Stimulated activated CD8-positive, alpha-beta memory T cell treated with anti-CD3 and anti-CD28 coated beads, Interleukin-15, amount 100 ng/mL, for 48 hours (primary cell): Measurements from ENCODE around the gene EEIG1.

Experiments used
- DNase-seq, 2 donors: peaks; one replicate each; pipeline ENCODE4 v3.0.0-alpha.2; 2020; ENCODE audit warnings: low read depth in 2 of 2

Gene EEIG1

DNA sequence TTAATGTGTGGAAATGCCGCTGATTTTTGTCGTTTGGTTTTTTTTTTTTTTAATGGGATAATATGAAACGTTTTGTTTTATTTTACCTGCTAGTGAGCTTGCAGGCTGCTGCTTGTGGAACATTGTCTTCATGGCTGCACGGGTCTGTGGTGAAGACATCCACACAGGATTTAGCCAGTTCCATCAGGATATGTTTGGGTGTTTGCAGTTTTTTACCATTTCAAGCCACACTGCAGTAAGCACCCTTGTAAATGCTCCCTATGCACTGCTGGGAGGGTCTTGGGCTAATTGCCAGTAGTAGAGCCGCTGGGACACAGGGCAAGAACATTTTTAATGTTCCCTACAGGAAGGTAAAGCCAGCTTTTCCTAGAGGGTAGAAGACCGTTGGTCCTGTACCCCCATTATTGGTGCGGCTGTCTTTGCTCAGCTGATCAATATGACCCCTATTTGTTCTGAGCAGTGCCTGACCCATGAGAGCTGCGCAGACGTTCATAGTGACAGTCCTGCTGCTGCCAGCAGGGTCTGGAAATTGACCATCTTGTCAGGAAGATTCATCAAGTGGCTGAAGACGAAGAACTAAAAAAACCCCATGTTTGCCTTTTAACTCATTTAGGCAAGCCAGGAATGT is 20.5 kb upstream of the EEIG1 start:
- no peak for DNase-seq

DNA sequence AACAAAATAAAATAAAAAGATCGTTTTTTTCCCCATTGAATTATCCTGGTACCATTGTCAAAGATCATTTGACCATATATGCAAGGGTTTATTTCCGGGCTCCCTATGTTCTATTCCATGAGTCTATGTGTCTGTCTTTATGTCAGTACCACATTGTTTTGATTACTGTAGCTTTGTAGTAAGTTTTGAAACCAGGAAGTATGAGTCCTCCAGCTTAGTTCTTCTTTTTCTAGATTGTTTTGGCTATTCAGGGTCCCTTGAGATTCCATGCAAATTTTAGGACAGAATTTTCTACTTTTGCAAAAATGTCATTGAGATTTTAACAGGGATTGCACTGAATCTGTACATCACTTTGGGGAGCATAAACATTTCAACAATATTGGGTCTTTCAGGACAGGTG is 18.7 kb upstream of the EEIG1 start:
- DNase-seq, result no peak

DNA sequence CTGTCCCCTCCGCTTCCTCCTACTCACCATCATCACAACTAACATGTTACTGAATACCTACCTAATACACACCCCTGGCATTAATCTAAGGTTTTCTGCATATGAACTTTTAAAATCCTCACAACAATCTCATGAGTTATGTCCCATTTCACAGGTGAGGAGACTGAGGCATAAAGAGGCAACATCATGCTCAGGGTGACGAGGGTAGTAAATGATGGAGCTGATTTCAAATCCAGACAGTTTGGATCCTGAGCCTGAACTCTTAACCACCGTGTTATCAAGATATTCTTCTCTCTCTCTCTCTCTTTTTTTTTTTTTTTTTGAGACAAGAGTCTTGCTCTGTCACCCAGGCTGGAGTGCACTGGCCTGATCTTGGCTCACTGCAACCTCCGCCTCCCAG is 12.9 kb upstream of the EEIG1 start:
- no peak for DNase-seq

DNA sequence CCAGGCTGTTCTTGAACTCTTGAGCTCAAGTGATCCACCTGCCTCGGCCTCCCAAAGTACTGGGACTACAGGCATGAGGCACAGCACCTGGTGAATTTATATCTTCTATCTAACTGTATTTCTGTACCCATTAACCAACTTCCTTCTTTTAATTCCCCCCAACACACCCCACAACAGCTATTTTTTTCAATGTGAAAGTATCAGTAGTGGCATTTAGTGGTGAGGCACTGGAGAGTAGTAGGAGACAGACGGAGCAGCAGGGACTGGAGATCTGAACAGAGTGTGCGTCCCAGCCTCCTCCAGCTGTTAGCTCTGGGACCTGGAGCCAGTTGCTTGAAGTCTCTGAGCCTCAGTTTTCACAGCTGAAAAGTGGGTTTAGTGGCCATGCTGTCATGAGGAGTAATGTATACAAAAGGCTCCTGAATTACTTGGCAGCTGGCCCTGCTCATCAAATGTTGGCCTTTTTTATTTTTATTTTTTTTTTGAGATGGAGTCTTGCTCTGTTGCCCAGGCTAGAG is 11.0 kb upstream of the EEIG1 start:
- no peak for DNase-seq

DNA sequence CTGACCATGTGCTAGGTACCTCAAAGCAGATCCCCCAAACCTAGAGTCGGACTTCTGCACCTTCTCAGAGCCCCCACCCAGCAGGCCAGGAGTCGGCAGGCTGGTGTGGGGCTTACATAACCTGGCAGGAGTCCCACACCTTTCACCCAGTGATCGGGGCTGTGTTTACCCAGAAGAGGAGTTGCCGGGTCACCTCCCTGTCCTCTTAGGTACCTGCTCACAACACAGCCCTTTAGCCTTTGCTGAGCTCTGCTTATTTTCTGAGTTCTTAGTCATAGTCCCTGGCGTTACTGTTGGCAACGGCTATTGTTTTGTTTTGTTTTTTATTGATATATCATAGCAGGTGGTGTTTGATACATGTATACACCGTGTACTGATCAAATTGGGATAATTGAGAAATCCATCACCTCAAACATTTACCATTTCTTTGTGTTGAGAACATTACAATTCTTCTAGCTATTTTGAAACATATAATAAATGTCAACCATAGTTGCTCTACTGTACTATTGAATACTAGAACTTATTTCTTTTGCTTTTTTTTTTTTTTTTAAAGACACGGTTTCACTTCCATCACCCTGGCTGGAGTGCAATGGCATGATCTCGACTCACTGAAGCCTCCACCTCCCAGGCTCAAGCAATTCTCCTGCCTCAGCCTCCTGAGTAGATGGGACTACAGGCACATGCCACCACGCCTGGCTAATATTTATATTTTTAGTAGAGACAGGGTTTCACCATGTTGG is 10.4 kb upstream of the EEIG1 start:
- DNase-seq, result no peak

DNA sequence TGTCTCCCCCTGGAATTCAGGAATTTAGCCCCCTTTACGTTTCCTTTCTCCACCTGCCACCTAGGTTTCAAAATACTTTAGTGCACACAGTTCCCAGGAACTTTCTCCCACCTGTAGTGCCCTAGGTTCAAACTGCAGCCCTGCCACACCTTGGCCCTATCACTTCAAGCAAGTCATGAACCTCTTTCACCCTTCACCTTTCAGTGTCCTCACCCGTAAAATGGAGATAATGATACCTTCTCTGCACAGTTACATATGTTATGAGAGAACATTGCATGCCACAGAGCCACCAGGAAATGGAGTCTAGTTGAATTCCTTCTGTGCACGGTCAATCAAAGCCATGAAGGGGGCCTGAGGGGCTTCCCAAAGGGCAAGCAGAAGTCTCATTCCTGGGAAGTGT is 9.8 kb upstream of the EEIG1 start:
- DNase-seq, result no peak

DNA sequence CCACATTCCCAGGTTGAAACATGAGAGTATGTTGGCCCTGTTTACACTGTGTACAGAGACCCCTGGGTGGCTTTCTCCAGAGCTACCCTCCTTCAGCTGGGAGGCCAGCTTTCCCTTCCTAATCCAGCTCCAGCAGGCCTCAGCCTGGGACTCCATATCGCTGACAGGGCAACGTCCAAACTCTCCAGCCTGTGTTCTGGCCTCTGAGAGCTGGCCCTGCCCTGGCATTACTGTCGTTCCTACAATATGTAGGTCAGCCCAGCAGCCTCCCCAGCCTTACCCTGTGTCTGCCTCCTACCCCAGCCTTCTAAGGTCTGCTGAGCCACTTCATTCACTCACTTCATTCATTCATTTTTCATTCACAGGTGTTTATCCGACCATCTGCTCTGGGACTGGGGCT is 8.3 kb upstream of the EEIG1 start:
- DNase-seq, result no peak

DNA sequence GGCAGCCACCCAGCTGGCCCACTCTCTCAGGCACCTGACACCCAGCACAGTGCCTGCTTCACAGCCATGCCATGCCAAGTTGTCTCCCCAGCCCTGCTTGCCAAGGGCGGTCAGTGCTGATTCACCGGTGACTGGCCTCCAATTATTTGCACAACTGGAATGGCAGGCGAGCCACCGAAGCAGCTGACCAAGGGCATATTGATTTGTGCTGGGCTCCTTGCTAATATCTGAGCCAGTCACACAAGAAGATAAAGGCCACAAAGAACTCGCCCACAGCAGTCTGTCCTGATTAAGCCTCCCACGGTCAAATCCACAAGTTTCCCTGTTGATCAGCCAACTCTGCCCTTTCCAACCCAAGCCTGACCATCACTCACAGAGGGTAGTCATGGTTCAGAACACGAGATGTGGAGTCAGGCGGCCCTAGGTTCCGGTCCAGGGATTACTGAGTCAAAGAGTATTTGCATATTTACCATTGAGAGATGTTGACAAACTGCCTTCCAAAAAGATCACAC is 6.4 kb upstream of the EEIG1 start:
- no peak for DNase-seq

DNA sequence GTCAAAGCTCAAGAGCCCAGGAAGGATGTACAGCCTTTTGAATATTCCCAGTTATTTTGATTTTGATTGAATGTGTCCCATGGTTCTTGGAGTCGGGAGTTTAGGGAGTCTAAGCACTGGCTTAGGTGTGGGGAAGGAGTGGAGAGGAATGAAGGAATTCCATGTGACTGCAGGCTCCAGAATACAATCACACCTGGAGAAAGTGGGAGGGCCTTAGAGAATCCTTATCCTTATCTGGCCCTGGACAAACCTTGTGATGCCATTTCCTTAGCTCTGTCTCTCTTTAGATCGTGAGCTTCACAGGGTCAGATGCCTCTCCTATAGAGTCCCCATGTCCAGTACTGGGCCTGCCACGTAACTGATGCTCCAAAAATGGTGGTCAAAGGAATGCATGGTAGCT is 4.2 kb upstream of the EEIG1 start:
- no peak for DNase-seq

DNA sequence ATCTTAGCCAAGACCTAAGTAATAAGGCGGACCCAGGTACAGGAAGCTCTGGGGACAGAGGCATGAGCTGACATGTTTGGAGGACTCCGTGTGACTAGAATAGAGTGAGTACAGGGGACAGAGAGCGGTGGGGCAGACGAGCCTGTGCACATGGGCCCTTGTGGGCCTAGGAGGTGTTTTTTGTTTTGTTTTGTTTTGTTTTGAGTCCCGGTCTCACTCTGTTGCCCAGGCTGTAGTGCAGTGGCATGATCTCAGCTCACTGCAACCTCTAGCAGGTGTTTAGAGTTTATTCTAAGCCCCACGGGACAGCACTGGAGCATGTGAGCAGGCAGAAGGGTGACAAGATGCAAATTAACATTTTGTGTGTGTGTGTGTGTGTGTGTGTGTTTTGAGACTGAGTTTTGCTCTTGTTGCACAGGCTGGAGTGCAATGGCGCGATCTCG is 3.1 kb upstream of the EEIG1 start:
- no peak for DNase-seq

DNA sequence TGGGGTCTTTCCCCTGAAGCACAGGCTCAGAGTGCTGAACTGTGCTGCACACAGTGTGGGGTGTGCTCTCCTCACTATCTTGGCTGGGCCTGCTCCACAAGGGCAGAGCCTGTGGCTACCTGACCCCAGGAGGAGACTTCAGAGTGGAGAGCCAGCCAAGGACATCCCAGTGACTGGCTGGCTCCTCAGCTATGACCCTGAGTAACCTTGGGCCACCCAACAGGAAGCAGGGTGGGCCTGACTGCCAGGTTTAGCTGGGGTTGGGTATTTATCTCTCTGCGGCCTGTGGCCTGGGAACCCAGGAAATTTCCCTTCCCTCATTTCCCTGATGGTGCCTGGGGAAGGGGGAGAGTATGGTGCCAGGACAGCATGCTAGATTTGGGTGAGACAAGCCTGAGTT is 2.1 kb upstream of the EEIG1 start:
- DNase-seq, result no peak

DNA sequence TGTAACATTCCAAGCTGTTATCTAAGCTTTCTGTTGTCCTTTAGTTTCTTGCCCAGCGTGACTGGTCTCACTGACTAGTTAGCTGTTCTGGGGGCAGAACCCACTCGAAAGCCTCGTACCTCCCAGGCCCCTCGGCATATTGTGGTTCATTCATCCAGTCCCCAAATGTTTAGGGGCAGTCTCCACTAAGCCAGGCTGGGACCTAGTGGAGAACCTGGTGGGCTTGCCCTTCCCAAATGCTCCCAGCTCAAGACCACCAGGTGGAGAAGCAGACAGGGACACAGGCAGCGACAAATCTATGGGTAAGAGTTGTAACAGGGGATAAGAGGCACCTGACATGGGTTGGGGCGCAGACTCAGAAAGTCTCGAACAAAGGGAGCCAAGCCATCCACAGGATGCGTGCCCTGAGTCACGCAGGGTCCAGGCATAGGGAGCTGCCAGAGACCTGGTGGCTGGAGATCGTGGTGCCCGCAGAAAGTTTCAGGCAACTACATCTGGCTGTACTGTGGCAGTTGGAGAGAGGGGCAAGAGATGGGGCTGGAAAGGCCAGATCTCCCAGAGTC is 851 bp upstream of the EEIG1 start:
- DNase-seq, result no peak

DNA sequence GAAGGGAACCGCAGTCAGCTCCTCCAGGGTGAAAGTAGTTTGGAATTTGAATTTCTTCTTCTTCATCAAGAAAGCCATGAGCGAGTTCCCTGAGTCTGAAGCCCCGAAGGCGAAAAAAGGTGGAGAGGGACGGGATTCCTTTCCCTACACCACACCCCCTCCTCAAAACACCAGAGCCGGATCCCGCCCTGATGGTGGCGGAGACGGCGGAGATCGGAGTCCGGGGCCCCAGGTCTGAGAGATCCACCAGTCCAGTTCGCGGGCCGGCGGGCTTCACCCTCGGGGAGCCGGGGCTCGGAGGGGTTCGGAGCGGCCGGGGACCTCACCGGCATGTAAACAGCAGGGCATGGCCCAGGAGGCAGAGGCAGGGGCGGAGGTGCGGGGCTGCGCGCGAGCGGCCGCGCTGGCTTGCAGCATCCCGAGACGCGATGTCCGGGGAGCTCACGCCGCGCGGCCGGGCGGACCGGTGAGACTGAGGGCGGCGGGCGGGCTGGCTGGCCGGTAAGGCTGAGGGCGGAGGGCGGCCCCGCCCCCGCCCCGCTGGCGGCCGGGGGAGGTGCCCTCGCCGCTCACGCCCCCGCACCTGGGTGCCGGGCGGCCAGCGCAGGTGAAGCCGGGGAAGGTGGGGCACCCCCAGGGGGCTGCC is 606 bp downstream of the EEIG1 start:
- no peak for DNase-seq

DNA sequence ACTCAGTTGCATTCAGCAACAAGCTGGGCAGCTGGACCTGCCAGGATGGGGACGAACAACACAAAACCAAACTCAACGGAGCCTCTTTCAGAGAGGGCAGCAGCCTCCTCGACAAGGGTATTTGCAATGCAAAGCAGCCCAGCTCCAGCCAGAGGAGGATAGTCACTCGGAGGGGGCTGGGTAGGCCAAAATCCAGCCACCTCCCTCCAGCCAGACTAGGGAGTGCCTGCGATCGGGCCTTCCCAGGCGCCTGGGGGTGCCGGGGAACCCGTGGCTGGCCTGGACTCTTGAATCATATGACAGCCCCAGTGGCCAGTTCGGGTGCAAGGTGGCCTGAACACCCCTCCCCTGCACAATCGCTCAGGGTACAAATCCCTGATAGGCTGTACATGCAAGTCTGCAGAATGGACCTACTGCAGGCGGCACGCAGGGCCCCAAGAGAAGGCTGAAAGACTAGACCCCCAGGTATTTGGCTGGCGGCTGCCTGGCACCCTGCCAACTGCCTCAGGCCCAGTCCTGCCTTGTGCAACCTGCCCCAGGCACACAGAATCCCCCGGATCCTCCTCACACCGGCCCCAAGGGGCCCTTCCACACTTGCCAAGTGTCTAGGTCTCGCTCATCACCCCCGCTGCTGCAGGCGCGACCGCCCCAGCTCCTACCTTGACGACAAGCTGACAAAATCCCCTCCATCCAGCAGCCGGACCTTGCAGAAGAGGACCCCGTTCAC is 1.3 kb downstream of the EEIG1 start:
- no peak for DNase-seq

DNA sequence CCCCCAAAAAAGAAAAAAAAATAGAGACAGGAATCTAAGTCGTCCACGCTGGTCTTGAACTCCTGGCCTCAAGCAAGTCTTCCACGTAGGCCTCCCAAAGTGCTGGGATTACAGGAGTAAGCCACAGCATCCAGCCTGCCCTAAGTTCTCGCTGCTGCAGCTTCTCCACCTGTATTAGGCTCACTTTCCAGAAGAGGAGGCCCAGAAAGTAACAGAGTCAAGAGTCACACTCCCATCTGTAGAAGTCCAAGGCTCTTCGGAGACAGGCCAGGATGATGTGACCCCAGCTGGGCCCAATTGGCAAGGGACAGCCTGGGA is 1.8 kb downstream of the EEIG1 start:
- no peak for DNase-seq

DNA sequence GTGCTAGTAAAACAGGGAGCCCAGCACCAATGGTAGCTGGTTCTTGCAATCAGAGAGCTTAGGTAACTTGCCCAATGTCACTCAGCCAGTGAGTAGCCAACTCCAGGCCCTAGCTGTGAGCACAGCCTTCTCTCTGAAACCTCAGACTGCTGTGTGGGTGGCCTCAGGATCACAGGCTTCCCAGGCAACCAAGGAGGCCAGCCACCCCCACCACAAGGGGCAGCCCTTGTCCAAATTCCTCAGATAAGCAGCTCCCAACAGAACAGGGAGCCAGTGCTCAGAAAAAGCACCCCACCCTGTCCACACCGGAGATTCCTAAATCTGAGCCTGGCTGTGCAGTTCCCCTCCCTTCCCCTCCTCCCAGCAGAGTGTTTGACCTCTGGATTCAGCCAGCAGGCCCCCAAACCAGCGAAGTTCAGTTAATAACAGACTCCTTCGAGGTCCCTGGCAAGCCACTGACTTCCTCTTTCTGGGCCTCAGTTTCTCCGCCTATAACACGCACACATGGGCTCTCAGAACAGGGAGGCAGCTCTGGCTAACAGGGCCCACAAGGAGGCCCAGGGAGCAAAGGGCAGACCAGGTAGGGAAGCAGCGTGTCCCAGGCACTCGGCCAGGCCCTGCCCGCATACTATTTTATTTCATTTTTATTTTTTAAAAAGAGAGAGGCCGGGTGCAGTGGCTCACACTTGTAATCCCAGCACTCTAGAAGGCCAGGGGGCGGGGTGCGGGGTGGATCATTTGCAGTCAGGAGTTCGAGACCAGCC is 2.7 kb downstream of the EEIG1 start:
- DNase-seq, result no peak

DNA sequence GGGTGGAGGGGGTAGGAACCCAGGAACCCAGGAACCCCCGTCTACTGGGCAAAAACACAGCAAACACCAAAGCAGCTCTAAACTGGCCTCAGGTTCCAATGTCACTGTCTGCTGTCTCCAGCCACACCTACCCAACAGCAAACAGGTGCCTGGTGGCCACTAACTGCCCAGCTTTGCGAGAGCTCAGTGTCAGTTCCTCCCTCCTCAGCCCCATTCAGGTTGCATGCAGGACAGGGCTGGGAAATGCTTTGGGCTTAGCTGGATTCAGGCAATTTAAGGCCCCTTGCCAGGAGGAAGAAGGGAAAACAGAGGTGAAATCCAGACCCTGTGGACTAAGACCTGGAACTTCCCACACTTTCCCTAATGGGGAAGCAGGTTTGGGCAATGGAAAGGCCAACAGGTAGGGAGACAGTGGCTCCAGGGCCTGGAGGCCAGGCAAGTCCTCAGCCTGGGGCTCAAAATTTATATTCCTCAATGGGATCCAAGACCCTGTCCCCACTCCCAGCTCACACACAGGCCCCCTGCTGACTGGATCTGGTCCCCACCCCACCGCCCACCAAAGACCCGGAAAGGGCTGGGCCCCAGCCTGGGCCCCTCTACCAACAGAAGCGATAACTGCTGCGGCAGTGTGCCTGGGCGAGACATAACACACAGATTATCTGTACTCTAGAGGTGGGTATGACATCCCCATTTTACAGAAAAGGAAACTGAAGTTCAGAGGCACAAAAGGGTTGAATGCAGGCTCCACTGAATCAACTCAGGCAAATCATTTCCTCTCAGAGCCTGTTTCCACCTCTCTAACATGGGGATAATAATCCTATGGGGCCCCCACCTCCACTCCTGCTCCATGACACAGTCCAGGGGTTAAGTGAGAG is 3.5 kb downstream of the EEIG1 start:
- DNase-seq, result no peak

DNA sequence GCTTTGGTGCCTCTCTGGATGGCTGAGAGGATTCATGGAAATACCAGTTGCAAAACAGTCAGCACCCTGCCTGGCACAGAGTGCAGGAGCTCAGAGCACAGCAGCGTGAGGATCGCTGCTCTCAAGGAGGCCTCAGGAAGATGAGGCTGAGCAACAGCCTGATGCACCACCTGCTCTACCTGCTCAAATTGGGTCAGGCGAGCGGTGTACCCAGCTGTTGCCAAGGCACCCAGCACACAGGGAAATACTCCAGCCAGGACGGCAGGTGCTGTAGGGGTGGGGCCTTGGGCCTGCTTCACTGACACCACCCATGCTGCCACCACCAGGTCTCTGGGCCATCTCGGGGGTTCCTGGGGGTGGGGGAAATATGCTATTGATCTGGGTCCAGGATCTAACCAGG is 4.3 kb downstream of the EEIG1 start:
- DNase-seq, result no peak

DNA sequence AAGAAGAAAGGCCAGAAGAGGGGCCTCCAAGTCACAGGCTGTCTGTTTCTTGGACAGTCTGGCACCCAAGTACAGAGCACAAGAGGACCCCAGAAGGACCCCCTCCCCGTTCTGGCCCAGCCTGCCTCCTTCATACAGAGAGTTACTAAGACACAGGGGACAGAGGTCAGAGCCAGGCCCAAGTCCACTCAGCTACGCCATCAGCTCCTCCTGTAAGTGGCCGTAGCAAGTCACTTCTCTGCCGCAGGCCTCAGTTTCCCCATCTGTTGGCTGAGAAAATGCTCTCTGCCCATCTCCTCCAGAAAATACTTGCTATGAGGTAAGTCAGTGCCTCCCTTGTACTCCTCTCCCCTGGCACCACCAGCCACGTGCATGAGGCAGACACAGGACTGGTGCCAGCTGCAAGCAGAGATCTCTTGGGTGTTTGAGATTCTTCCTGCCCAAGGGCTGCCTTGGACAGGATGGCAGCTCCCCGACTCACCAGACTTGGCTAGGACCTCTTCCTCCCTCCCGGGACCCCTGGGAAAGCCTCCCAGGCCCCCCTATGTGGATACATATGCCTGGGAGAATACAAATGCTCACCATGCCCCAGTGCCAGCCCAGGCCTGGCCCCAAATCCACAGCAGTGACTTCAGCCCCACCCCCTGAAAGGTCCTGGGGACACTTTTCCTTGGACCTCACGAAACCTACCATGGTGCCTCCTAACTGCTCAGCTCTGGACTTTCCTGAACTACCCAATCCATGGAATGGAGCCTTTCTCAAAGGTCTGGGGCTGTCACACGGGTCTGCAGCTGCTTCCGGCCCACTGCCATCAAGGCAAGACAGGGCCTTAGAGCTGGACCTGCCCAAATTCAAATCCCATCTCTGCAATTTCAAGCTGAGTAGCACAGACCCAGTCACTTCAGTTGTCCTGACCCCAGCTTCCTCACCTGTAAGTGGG is 5.1 kb downstream of the EEIG1 start:
- DNase-seq, result no peak
